D721Med (cell line): ENCODE results near the gene NGB.
"Not testable (repeated sequence)": the region's sequence is repeated elsewhere in the genome, so short reads cannot be mapped to it uniquely, and the experiment has no call there.

Experiments used
- DNase-seq: peaks from one replicate; pipeline ENCODE4 v3.0.0; 2011; ENCODE audit warnings: low spot score; ENCODE audit not compliant: insufficient read length
- FAIRE-seq: peaks from 2 replicates; lab custom pipeline; 2011; peaks lifted over from hg19 to GRCh38; lab: Jason Lieb, UNC
- TF ChIP-seq, protein P1 (sequence below): IDR thresholded peaks from 2 replicates; pipeline ENCODE4 v1.5.1; 2012; ENCODE audit warnings: mild to moderate bottlenecking, control low read depth; ENCODE audit not compliant: insufficient read depth; ENCODE audit errors: missing control alignments

The NGB gene, protein sequence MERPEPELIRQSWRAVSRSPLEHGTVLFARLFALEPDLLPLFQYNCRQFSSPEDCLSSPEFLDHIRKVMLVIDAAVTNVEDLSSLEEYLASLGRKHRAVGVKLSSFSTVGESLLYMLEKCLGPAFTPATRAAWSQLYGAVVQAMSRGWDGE

DNA sequence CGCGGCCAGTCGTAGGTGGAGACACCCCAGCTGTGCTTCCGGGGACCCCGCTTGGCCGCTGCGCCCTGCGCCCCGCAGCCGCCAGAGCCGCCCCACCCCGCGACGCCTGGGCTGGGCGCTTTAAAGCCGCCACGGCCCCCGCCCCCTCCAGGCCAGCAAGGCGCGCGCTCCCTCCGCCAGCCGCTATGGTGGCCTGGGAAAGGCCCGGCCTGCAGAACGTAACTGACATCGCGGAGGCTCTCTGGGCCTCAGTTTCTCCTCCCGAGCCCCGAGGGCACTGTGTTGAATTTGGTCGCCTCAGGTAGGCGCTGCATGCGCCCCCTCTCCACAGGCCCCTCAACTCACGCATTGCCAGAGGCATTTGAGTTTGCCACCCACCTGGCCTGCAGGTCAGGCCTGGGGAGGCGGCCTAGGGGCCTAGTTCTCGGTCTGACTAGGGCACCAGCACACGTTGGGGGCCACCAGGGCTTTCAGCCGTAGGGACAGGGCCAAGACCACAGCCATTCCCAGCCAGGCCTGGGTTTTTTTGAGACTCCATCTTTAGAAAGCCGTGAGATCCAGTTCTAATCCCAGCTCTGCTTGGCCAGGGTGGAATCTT lies at the start of gene NGB:
TSS of gene NGB (minus strand) at position 94 of the 598 bp plus-strand sequence. CDS start 269 bp downstream, outside the sequence.
- FAIRE-seq (no peak), DNase-seq (no peak)
- TF ChIP-seq, protein P1, sequence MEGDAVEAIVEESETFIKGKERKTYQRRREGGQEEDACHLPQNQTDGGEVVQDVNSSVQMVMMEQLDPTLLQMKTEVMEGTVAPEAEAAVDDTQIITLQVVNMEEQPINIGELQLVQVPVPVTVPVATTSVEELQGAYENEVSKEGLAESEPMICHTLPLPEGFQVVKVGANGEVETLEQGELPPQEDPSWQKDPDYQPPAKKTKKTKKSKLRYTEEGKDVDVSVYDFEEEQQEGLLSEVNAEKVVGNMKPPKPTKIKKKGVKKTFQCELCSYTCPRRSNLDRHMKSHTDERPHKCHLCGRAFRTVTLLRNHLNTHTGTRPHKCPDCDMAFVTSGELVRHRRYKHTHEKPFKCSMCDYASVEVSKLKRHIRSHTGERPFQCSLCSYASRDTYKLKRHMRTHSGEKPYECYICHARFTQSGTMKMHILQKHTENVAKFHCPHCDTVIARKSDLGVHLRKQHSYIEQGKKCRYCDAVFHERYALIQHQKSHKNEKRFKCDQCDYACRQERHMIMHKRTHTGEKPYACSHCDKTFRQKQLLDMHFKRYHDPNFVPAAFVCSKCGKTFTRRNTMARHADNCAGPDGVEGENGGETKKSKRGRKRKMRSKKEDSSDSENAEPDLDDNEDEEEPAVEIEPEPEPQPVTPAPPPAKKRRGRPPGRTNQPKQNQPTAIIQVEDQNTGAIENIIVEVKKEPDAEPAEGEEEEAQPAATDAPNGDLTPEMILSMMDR, result no peak

DNA sequence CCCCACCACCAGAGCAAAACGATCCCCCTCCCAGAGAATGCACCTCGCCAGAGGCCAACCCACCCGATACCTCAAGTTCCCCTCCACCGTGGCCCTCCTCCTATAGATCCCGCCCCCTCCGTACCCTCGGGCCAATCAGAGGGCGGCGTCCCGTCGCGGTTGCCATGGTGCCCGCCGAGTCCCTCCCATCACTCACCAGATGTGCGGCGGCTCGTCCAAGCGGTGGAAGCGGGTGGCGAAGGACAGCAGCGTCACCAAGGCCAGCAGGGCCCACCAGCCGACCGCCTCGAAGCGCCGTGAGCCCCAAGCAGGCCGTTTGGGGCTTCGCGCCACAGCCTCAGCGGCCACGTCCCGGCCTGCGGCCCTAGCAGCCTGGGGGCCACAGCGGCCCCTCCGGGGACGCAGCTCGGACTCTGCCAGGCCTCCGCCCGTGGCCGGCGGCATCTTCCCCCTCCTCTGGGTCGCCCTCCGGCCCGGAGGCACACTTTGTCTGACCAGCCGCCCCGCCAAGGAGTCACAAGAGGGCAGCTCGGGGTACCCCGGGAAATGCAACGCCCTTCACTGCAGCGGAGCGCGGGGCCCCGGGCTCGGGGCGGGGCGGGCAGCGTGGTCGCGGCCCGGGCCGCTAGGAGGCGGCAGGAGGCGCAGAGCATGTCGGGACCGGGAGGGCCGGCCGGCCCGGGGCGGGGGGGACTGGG lies 49.4 kb upstream of the NGB start, which contains the start of gene POMT2:
TSS of gene POMT2 (minus strand) at position 646 of the 698 bp plus-strand sequence. CDS start at position 444, 202 bp downstream.
- DNase-seq (peak; percentile 62), FAIRE-seq (no peak)
- TF ChIP-seq, protein P1, result peak; percentile 11

DNA sequence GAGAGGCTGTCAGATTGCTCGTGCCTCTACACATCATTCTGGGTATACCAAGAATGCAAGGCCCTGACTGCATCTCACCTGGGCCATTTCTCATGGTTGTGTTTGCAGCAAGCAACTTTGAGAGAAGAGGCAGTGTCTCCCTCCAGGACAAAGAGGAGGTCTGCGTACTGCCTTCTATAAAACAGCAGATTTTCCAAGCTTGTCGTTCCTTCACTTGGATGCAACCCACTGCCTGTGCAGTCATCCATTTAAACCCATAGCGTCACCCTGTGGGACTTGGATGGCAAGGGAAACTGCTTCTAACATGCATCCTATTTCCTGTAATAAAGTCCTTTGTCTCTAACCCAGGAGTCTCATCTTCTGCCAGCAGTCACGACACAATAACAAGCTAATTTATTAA lies 48.4 kb upstream of the NGB start:
- DNase-seq (no peak), FAIRE-seq (no peak)
- TF ChIP-seq, protein P1, result no peak

DNA sequence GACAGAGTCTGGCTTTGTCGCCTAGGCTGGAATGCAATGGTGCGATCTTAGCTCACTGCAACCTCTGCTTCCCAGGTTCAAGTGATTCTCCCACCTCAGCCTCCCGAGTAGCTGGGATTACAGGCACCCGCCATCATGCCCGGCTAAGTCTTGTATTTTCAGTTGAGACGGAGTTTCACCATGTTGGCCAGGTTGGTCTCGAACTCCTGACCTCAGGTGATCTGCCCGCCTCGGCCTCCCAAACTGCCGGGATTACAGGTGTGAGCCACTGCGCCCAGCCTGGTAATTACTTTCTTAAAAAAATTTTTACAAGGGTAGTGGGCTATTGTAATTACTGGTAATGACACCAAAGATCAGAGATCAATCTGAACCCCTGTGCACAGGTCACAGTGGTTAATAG lies 47.8 kb upstream of the NGB start:
- not testable (repeated sequence) for DNase-seq, FAIRE-seq

DNA sequence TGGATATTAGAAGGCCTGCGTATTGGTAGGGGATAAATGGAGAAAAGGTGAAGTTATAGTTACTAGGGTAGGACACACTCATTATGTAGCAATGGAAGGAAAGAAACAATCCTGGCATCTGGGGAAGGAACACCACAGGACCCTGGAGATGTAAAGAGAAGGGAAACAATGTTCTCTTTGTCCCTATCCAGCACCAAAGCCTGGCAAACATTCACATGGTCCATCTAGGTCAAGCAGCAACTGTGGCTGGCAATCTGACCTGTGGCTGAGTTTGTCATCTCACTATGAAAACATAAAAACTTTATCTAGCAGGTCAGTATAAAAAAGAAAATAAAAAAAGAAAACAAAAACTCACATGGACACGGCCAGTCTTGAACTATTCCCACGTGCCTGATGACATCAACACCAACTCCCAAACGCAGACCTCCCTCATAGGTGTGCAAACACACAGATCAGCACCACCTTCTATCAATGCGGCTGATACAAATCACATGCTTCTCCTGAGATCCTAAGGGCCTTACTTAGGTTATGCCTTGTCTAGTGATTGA lies 47.1 kb upstream of the NGB start:
- TF ChIP-seq, protein P1, result no peak
- FAIRE-seq (no peak), DNase-seq (no peak)

DNA sequence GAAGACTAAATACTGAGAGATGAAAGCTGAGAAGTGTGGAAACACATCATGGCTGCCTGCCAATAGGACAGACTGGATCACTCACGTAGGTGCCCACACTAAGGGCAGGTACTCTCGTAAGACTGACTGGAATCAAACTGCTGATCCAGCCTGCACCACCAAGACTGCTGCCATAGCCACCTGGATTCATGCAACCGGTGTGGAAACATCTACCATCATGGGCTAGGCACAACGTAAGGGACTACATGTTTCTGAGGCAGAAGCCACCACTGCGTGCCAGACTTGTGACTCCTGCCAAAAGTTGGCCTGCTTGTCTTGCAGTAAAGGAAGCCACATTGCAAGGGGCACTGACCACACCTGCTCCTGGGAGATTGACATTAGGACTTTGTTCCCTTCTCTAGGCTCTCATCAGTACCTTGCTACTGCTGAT lies 45.9 kb upstream of the NGB start:
- TF ChIP-seq, protein P1, result no peak
- FAIRE-seq, result no peak
- no peak for DNase-seq

DNA sequence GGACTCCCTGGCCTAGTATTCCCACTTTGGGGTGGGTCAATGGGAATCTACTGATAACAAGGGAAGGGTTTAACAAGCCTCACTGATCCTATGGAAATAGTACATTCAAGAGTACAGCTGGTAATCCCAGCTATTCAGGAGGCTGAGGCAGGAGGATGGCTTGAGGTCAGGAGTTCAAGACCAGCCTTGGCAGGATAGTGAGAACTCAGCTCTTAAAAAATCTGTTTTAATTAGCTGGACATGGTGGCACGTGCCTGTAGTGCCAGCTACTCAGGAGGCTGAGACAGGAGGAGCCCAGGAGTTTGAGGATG lies 45.1 kb upstream of the NGB start:
- FAIRE-seq, result no peak
- TF ChIP-seq, protein P1, result no peak
- no peak for DNase-seq
